Measurements from ENCODE around the gene KMT5B.

GRCh38 chr11:68186061-68186460, 27.0 kb downstream of the KMT5B start:
- no peak for TF ChIP-seq POLR2A (IDR thresholded peaks at IDR 0.05; ENCODE audit: borderline replicate concordance, extremely low read depth, insufficient read depth, insufficient read length)
- no peak for TF ChIP-seq POLR2AphosphoS5 (IDR thresholded peaks at IDR 0.05; ENCODE audit: low read depth, low read length)
- no peak for TF ChIP-seq ZNF274 (IDR thresholded peaks at IDR 0.05; ENCODE audit: low read depth, low read length)
- no peak for TF ChIP-seq ZBTB33 (IDR thresholded peaks at IDR 0.05; ENCODE audit: extremely low read depth, insufficient replicate concordance, low read length)
- TF ChIP-seq, protein P1, sequence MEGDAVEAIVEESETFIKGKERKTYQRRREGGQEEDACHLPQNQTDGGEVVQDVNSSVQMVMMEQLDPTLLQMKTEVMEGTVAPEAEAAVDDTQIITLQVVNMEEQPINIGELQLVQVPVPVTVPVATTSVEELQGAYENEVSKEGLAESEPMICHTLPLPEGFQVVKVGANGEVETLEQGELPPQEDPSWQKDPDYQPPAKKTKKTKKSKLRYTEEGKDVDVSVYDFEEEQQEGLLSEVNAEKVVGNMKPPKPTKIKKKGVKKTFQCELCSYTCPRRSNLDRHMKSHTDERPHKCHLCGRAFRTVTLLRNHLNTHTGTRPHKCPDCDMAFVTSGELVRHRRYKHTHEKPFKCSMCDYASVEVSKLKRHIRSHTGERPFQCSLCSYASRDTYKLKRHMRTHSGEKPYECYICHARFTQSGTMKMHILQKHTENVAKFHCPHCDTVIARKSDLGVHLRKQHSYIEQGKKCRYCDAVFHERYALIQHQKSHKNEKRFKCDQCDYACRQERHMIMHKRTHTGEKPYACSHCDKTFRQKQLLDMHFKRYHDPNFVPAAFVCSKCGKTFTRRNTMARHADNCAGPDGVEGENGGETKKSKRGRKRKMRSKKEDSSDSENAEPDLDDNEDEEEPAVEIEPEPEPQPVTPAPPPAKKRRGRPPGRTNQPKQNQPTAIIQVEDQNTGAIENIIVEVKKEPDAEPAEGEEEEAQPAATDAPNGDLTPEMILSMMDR (IDR thresholded peaks at IDR 0.05 in 2 of 3, conservative IDR thresholded peaks at IDR 0.05 in 1 of 3; ENCODE audit: borderline replicate concordance in 1 of 3, insufficient read depth in 1 of 3, low read depth in 2 of 3, low read length in 2 of 3) = no peak
- TF ChIP-seq YY1 (IDR thresholded peaks at IDR 0.05; ENCODE audit: extremely low read depth, insufficient replicate concordance, low read depth, low read length) = no peak
- no peak for TF ChIP-seq RAD21 (IDR thresholded peaks at IDR 0.05; ENCODE audit: low read depth)

Data from HCT116 (cell line).